ENCODE data around the gene ST8SIA2.

GRCh38 chr15:92499731-92500530 lies 106.2 kb downstream of the ST8SIA2 start:
- TF ChIP-seq CTCF (IDR thresholded peaks at IDR 0.05; ENCODE audit: poor library complexity) (no peak), EZH2 (IDR thresholded peaks at IDR 0.05; ENCODE audit: borderline replicate concordance) (no peak), EZH2phosphoT487 (IDR thresholded peaks at IDR 0.05; ENCODE audit: low read depth, severe bottlenecking, unreplicated experiment) (no peak)

Measured in hepatocyte (in vitro differentiated cells).